GM18868 (cell line): ENCODE data around the gene KLF6.

Source experiments
- ATAC-seq: cut with Tn5 transposase; IDR thresholded peaks from one replicate; pipeline ENCODE4 v1.9.1; 2021; ENCODE audit warnings: mild to moderate bottlenecking, moderate library complexity; ENCODE audit not compliant: unreplicated experiment

KLF6 gene

GRCh38 chr10:3812141-3812540 is 27.1 kb upstream of the KLF6 start:
- ATAC-seq, result no peak

- peak; percentile 82 for ATAC-seq
Observed at GRCh38 chr10:3811291-3811870, 26.4 kb upstream of the KLF6 start.

- no peak for ATAC-seq
Observed at GRCh38 chr10:3808689-3809199, 23.7 kb upstream of the KLF6 start.

DNA sequence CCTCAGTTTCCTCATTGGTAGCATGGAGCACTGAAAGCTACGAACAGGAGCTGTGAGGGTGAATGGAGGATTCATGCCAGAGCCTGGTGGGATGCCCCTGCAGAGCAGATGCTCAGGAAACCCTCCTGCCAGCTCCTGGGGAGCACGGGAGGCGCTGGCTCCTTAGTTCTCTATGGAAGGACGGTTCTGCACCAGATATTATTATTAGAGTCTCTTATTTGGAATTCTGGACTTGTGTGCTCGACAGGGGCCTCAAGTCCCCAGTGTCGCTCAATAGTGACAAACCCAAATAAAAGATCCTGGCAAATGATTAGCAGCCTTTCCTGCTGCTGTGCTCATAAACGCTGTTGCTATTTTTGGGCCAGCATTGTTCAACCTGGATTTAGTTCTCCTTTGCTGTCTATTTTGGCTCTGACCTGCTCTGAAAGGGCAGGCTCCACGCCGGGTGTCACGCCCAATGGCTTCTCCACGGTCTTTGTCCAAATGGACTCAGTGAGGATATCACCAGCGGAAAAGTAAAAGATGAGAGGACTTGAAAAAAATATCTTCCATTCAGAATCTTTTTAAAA is 23.0 kb upstream of the KLF6 start:
- no peak for ATAC-seq

DNA sequence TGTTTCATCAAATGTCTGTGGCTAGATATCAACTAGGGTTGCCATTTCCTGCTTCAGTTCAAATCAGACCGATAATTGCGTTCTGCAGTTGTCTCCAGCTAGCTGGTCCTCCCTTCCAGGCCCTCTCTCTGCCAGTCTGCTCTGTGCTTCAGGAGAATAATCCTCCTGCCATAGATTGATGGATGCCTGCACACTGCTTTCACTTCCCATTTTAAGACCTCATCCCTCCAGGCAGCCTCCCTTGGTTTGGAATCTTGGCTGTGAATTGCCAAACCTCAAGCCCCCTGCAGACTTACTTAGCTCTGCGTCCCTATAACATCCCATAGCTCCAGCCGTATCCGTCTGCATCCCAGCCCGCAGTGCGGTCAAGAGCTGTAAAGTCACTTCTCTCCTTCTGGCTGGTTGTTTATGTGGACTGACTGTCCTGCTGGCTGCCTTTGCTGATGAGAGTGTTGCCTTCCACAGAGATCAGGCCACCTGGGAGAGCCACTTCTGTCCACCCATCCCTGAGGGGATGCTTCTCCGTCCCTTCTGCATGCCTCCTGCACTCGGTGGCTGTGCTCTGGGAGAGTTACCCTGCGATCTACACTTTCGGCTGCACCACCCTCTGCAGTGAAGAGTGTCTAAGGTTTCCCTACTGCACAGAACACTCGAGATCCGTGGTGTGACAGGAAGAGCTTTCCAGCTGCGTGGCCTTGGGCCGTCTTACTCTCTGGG is 22.4 kb upstream of the KLF6 start:
- ATAC-seq, result no peak

- no peak for ATAC-seq
Observed at GRCh38 chr10:3806603-3807002, 21.6 kb upstream of the KLF6 start.

- peak; percentile 44 for ATAC-seq
Observed at GRCh38 chr10:3805791-3806461, 20.9 kb upstream of the KLF6 start.

- ATAC-seq, result peak; percentile 50
Observed at GRCh38 chr10:3805201-3805790, 20.3 kb upstream of the KLF6 start.

GRCh38 chr10:3803927-3804741 is 19.1 kb upstream of the KLF6 start:
- ATAC-seq, result no peak

DNA sequence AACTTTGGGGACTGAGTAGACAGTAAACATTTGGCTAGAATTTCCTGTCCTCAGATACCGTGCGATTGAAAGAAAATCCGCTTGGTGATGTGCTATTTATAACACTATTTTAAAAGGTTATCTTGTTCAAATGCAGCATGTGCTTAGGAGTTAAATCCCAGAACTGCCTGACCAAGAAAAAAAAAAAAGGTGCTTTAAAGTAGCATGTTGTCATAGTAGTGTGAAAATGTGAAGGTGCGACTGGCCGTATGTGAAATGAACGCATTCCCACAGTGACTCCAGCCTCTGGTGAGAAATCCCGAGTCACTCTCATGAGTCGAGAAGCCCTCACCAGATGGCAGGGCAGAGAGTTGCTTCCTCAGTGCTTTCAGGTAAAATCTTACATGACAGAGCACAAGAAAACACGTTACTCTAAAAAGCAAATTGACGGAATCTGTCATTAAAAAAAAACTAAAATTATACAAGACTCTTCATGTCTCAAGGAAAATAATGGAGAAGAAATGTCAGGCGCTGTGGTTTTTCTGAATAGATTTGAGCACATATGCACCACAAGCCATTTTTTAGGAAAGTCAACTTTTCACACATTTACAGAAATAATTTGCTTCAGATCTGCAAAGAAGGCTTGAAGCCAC is 18.4 kb upstream of the KLF6 start:
- no peak for ATAC-seq

GRCh38 chr10:3802526-3803265 is 17.7 kb upstream of the KLF6 start:
- ATAC-seq, result no peak

- no peak for ATAC-seq
Observed at GRCh38 chr10:3801558-3802192, 16.7 kb upstream of the KLF6 start.

DNA sequence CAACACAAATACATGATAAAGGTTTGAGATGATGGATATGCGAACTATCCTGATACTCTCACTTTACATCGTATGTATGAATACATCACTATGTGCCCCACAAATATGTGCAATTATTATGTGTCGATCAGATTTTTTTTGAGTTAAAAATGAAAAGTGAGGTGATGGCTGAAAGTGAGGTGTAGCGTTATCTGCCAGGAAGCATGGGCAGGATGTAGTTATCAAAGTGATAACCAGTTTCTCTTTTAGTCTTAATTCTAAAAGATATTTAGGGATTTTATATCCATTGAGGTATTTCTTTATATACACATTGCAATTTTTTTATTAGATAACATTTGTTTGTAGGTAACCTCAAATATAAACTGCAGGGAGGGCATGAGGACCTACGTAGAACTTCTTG is 15.6 kb upstream of the KLF6 start:
- no peak for ATAC-seq

- no peak for ATAC-seq
Observed at GRCh38 chr10:3797750-3798149, 12.7 kb upstream of the KLF6 start.

DNA sequence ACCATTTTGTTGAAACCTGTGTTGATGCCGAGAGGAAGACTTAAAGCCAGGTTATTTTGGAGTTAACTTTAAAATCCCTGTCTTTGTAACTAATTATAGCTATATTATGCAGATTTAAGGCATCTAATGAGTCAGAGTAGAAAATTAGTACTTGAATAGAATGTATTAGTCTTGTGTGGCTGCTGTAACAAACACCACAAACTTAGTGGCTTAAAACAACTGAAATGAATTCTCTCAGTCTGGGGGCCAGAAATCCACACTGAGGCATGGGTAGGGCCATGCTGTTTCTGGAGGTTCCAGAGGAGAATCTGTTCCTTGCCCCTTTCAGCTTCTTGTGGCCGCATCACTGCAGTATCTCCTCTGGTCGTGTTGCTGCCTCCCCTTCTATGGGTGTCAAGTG is 8.5 kb upstream of the KLF6 start:
- ATAC-seq, result no peak

DNA sequence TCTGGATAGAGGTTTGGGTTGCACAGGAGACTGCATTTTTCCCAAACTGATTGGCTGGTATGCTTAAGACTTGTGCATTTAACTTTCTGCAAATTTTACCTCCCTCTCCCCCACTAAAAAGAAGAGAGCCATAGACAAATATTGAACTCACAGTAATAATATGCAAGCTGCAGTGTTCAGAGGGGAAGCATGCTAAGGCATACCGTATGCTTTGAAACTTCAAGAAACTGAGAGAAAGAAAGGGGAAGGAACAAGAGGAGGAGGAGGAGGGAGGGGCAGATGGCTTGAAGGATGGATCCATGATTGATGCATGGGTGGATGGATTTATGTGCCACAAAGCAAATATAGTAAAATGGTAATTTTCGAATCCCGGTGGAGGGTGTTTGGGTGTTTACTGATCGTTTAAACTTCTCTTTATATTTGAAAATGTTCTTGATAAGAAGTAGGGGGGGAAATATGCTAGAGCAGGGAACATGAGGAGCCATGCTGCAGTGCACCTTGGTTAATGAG is 7.8 kb upstream of the KLF6 start:
- ATAC-seq, result peak; percentile 25

DNA sequence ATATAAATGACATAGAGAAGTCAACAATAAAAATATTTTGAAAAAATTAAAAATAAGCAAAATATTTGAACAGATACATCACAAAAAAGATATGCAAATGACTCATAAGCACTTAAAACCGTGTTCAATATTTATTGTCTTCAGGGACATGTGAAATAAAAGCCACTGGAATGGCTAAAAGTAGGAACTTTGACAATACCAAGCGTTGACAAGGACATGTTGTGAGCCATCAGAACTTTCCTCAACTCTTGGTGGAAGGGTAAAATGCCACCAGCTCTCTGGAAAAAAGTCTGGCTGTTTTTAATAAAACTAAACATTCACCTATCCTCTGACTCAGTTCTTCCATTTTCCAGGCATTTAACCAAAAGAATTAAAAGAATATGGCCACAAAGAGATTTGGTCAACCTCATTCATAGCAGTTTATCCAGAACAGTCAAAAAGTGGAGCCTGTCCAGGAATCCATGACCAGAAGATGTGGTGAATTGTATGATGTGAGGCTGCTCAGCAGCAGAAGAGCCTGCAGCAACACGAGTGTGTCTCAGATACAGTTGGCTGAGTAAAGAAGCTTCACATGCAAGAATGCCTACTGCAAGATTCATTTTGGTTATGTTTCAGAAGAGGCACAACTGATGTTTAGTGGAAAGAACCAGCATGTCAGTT is 7.1 kb upstream of the KLF6 start:
- peak; percentile 54 for ATAC-seq

DNA sequence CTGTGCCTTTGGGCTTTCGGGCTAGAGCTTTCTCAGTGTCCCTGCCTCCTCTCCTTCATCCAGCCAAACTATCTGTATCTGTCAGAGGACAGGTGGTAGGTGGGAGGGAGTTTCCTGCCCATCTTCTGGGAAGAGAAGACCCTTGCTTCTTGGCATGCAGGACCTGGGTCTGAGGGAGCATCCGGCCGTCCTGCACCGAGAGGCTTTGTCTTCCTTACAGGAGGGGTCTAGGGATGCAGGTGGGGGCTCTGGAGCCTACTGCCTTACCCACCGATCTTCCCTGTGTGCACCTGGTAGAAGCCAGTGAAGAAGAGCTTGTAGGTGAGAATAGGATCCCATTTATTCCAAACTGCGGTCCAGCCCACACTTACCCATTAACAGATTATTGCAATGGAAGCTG is 5.8 kb upstream of the KLF6 start:
- ATAC-seq, result no peak
